Rectal smooth muscle tissue (tissue), 1 donor: ENCODE results near the gene UBA1.

Experiments used
- H3K27ac ChIP-seq: one replicate; pipeline ENCODE4 v1.7.0; 2013; ENCODE audit warnings: low read depth, low read length, inconsistent platforms
- H3K27me3 ChIP-seq: one replicate; pipeline ENCODE4 v1.7.0; 2013; ENCODE audit warnings: low read length; ENCODE audit not compliant: control insufficient read depth, insufficient read depth
- H3K36me3 ChIP-seq: one replicate; pipeline ENCODE4 v1.7.0; 2013; ENCODE audit warnings: low read length; ENCODE audit not compliant: control insufficient read depth, insufficient read depth
- H3K4me1 ChIP-seq: one replicate; pipeline ENCODE4 v1.7.0; 2013; ENCODE audit warnings: low read length; ENCODE audit not compliant: control insufficient read depth, insufficient read depth
- H3K4me3 ChIP-seq: one replicate; pipeline ENCODE4 v1.7.0; 2013; ENCODE audit warnings: low read length
- H3K9ac ChIP-seq: one replicate; pipeline ENCODE4 v1.7.0; 2013; ENCODE audit warnings: low read length

UBA1 gene

GRCh38 chrX:47158781-47159180, 34.8 kb upstream of the UBA1 start:
- H3K9ac ChIP-seq: no peak overlapping the region
- peaks cover 5% of the 10 kb centered on the region for H3K36me3 ChIP-seq
- H3K4me1 ChIP-seq: no peaks in the 10 kb centered on the region
- H3K27ac ChIP-seq: no peak overlapping the region
- H3K4me3 ChIP-seq: no peak overlapping the region
- no peaks in the 10 kb centered on the region for H3K27me3 ChIP-seq

GRCh38 chrX:47160781-47161180, 32.8 kb upstream of the UBA1 start:
- H3K9ac ChIP-seq: no peak overlapping the region
- no peak overlapping the region for H3K4me3 ChIP-seq
- H3K27me3 ChIP-seq: no peaks in the 10 kb centered on the region
- peaks cover 5% of the 10 kb centered on the region for H3K36me3 ChIP-seq
- no peak overlapping the region for H3K27ac ChIP-seq
- H3K4me1 ChIP-seq: no peaks in the 10 kb centered on the region

GRCh38 chrX:47162927-47163583, 30.6 kb upstream of the UBA1 start:
- Histone ChIP-seq H3K27ac (no peak overlapping the region), H3K27me3 (no peaks in the 10 kb centered on the region)

GRCh38 chrX:47164420-47164819, 29.2 kb upstream of the UBA1 start:
- H3K9ac ChIP-seq: no peak overlapping the region
- no peaks in the 10 kb centered on the region for H3K4me1 ChIP-seq
- no peak overlapping the region for H3K4me3 ChIP-seq
- H3K27ac ChIP-seq: no peak overlapping the region
- H3K27me3 ChIP-seq: no peaks in the 10 kb centered on the region
- no peaks in the 10 kb centered on the region for H3K36me3 ChIP-seq

More at GRCh38 chrX:47162927-47163583, 30.6 kb upstream of the UBA1 start:
- no peak overlapping the region for H3K4me3 ChIP-seq
- H3K36me3 ChIP-seq: no peaks in the 10 kb centered on the region
- no peaks in the 10 kb centered on the region for H3K4me1 ChIP-seq
- no peak overlapping the region for H3K9ac ChIP-seq

GRCh38 chrX:47166126-47166525, 27.5 kb upstream of the UBA1 start:
- Histone ChIP-seq H3K27me3 (no peaks in the 10 kb centered on the region), H3K4me3 (no peak overlapping the region), H3K9ac (no peak overlapping the region), H3K36me3 (peaks cover 6% of the 10 kb centered on the region), H3K27ac (no peak overlapping the region), H3K4me1 (no peaks in the 10 kb centered on the region)

GRCh38 chrX:47168495-47169073, 25.0 kb upstream of the UBA1 start:
- Histone ChIP-seq H3K4me3 (no peak overlapping the region), H3K4me1 (no peaks in the 10 kb centered on the region), H3K27me3 (no peaks in the 10 kb centered on the region), H3K36me3 (peaks cover 7% of the 10 kb centered on the region), H3K9ac (no peak overlapping the region), H3K27ac (no peak overlapping the region)

- H3K27ac ChIP-seq: no peak overlapping the region
- H3K27me3 ChIP-seq: no peaks in the 10 kb centered on the region
- no peak overlapping the region for H3K9ac ChIP-seq
- no peak overlapping the region for H3K4me3 ChIP-seq
- H3K36me3 ChIP-seq: peaks cover 7% of the 10 kb centered on the region
- H3K4me1 ChIP-seq: no peaks in the 10 kb centered on the region
Measured at GRCh38 chrX:47169273-47169672, 24.4 kb upstream of the UBA1 start.

GRCh38 chrX:47169726-47170515, 23.7 kb upstream of the UBA1 start:
- Histone ChIP-seq H3K27me3 (no peaks in the 10 kb centered on the region), H3K9ac (no peak overlapping the region), H3K4me1 (no peaks in the 10 kb centered on the region), H3K27ac (no peak overlapping the region), H3K4me3 (no peak overlapping the region), H3K36me3 (peaks cover 7% of the 10 kb centered on the region)

GRCh38 chrX:47170861-47171692, 22.6 kb upstream of the UBA1 start:
- Histone ChIP-seq H3K36me3 (peaks cover 7% of the 10 kb centered on the region), H3K9ac (no peak overlapping the region), H3K27me3 (no peaks in the 10 kb centered on the region), H3K27ac (no peak overlapping the region), H3K4me1 (no peaks in the 10 kb centered on the region), H3K4me3 (no peak overlapping the region)

- H3K27me3 ChIP-seq: no peaks in the 10 kb centered on the region
- H3K36me3 ChIP-seq: peaks cover 11% of the 10 kb centered on the region
- no peak overlapping the region for H3K4me3 ChIP-seq
- H3K9ac ChIP-seq: no peak overlapping the region
- H3K4me1 ChIP-seq: no peaks in the 10 kb centered on the region
- no peak overlapping the region for H3K27ac ChIP-seq
Measured at GRCh38 chrX:47171996-47172395, 21.6 kb upstream of the UBA1 start.

GRCh38 chrX:47172549-47172948, 21.1 kb upstream of the UBA1 start:
- Histone ChIP-seq H3K36me3 (peaks cover 11% of the 10 kb centered on the region), H3K4me3 (no peak overlapping the region), H3K9ac (no peak overlapping the region), H3K4me1 (no peaks in the 10 kb centered on the region), H3K27me3 (no peaks in the 10 kb centered on the region), H3K27ac (no peak overlapping the region)
